GM18511 (cell line): Measurements from ENCODE around the gene MTHFSD.

Experiments
- ATAC-seq: cut with Tn5 transposase; IDR thresholded peaks from one replicate; pipeline ENCODE4 v1.9.1; 2021; ENCODE audit warnings: mild to moderate bottlenecking, moderate library complexity; ENCODE audit not compliant: unreplicated experiment

Gene MTHFSD

GRCh38 chr16:86515777-86516622, 39.0 kb downstream of the MTHFSD start:
- ATAC-seq = no peak

- no peak for ATAC-seq
Measured at GRCh38 chr16:86515413-86515776, 39.6 kb downstream of the MTHFSD start.

- ATAC-seq = no peak
Measured at GRCh38 chr16:86514481-86515376, 40.3 kb downstream of the MTHFSD start.

GRCh38 chr16:86513471-86514277, 41.4 kb downstream of the MTHFSD start:
- no peak for ATAC-seq

- ATAC-seq = no peak
Measured at GRCh38 chr16:86512860-86513470, 42.1 kb downstream of the MTHFSD start.

- no peak for ATAC-seq
Measured at GRCh38 chr16:86512301-86512859, 42.7 kb downstream of the MTHFSD start.

- ATAC-seq = no peak
Measured at GRCh38 chr16:86511317-86512161, 43.5 kb downstream of the MTHFSD start.

- ATAC-seq = no peak
Measured at GRCh38 chr16:86510465-86511261, 44.4 kb downstream of the MTHFSD start, which contains the start of gene FOXF1. FOXF1 (plus strand) TSS chr16:86510527; CDS start chr16:86510570, 43 bp downstream.

GRCh38 chr16:86509759-86510464, 45.1 kb downstream of the MTHFSD start:
- ATAC-seq = no peak

- no peak for ATAC-seq
Measured at GRCh38 chr16:86508947-86509758, 45.9 kb downstream of the MTHFSD start.

- ATAC-seq = no peak
Measured at GRCh38 chr16:86508028-86508946, 46.7 kb downstream of the MTHFSD start.

- ATAC-seq = no peak
Measured at GRCh38 chr16:86507173-86508027, 47.6 kb downstream of the MTHFSD start.

- ATAC-seq = no peak
Measured at GRCh38 chr16:86505899-86506864, 48.9 kb downstream of the MTHFSD start.
